Esophagus squamous epithelium (tissue), 4 donors: ENCODE results near the gene MTX3.

Experiments used
- POLR2A ChIP-seq, 4 donors: fragments of 450-650 bp; IDR thresholded peaks; one replicate each; pipeline ENCODE4 v1.6.1; 2017; ENCODE audit warnings: antibody characterized with exemption in 4 of 4, mild to moderate bottlenecking in 4 of 4, moderate library complexity in 3 of 4
- TF ChIP-seq, protein P1 (sequence below), 6 experiments: fragments of 450-650 bp in 4 of 6; fragments of 200-600 bp in 2 of 6; sonication (generic) in 2 of 6; IDR thresholded peaks; one replicate each; pipeline ENCODE4 v1.5.1; 2016 to 2019; ENCODE audit warnings: antibody characterized with exemption in 6 of 6, mild to moderate bottlenecking in 4 of 6, moderate library complexity in 4 of 6

- no peak for TF ChIP-seq POLR2A (IDR thresholded peaks at IDR 0.05)
- TF ChIP-seq, protein P1, sequence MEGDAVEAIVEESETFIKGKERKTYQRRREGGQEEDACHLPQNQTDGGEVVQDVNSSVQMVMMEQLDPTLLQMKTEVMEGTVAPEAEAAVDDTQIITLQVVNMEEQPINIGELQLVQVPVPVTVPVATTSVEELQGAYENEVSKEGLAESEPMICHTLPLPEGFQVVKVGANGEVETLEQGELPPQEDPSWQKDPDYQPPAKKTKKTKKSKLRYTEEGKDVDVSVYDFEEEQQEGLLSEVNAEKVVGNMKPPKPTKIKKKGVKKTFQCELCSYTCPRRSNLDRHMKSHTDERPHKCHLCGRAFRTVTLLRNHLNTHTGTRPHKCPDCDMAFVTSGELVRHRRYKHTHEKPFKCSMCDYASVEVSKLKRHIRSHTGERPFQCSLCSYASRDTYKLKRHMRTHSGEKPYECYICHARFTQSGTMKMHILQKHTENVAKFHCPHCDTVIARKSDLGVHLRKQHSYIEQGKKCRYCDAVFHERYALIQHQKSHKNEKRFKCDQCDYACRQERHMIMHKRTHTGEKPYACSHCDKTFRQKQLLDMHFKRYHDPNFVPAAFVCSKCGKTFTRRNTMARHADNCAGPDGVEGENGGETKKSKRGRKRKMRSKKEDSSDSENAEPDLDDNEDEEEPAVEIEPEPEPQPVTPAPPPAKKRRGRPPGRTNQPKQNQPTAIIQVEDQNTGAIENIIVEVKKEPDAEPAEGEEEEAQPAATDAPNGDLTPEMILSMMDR (IDR thresholded peaks at IDR 0.05), result no peak
These were observed 19.9 kb downstream of the MTX3 start for GRCh38 chr5:79971156-79971555.
